Dendritic cell treated with granulocyte-macrophage colony-stimulating factor and Interleukin-4, amounts not matched to agents 40 ng/mL and 50 ng/mL, for 4 days (primary cell): ENCODE data around the gene TNFSF9.
"Not testable (repeated sequence)": the region's sequence is repeated elsewhere in the genome, so short reads cannot be mapped to it uniquely, and the experiment has no call there.

Experiments used
- H3K27ac Mint-ChIP-seq: one replicate; pipeline ENCODE4 v1.8.0; 2022; ENCODE audit warnings: mild to moderate bottlenecking, mixed read lengths
- H3K27me3 Mint-ChIP-seq: one replicate; pipeline ENCODE4 v1.8.0; 2022; ENCODE audit warnings: mild to moderate bottlenecking, mixed read lengths
- H3K36me3 Mint-ChIP-seq: one replicate; pipeline ENCODE4 v1.8.0; 2022; ENCODE audit warnings: low read depth, mixed read lengths
- H3K4me1 Mint-ChIP-seq: one replicate; pipeline ENCODE4 v1.8.0; 2022; ENCODE audit warnings: low read depth, mixed read lengths
- H3K4me3 Mint-ChIP-seq: one replicate; pipeline ENCODE4 v1.8.0; 2022; ENCODE audit warnings: mild to moderate bottlenecking, moderate library complexity, mixed read lengths
- H3K9me3 Mint-ChIP-seq: one replicate; pipeline ENCODE4 v1.8.0; 2022; ENCODE audit warnings: mixed read lengths
- intact Hi-C: fragments of 100-400 bp; cut with micrococcal nuclease; formaldehyde crosslinking; loops from one replicate; pipeline ENCODE4 v1.15.0; 2022

TNFSF9 gene

DNA sequence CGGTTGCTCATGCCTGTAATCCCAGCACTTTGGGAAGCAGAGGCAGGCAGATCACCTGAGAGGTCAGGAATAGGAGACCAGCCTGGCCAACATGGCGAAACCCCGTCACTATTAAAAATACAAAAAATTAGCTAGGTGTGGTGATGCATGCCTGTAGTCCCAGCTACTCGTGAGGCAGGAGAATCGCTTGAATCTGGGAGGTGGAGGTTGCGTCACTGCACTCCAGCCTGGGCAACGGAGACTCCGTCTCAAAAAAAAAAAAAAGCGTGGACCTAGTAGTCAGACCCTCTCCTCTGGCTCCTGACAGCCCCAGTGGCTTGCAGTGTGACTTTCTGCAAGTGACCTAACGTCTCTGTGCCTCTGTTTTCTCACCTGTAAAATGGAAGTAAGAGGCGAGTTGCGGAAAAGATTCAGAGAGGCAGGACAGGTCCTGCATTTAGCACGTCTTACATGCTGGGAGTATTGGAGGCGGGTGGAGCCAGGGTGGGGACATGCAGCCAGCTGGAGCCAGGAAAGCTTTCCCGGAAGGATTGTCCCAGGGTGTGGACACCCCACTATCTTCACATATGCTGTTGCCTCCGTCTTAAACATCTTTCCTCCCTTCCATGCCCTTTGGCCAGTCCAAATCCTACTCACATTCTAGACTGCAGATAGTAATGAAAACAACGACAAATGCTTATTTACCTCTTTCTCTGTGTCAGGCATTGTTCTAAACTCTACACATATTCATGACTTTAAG is 31.6 kb upstream of the TNFSF9 start:
- no peak overlapping the region for H3K4me3 Mint-ChIP-seq
- H3K27ac Mint-ChIP-seq: peak overlapping the region; percentile 47
- intact Hi-C loops: no loop called here
- H3K36me3 Mint-ChIP-seq: no peaks in the 10 kb centered on the region
- H3K4me1 Mint-ChIP-seq: peaks cover 24% of the 10 kb centered on the region
- peaks cover 57% of the 10 kb centered on the region for H3K27me3 Mint-ChIP-seq
- no peaks in the 10 kb centered on the region for H3K9me3 Mint-ChIP-seq

DNA sequence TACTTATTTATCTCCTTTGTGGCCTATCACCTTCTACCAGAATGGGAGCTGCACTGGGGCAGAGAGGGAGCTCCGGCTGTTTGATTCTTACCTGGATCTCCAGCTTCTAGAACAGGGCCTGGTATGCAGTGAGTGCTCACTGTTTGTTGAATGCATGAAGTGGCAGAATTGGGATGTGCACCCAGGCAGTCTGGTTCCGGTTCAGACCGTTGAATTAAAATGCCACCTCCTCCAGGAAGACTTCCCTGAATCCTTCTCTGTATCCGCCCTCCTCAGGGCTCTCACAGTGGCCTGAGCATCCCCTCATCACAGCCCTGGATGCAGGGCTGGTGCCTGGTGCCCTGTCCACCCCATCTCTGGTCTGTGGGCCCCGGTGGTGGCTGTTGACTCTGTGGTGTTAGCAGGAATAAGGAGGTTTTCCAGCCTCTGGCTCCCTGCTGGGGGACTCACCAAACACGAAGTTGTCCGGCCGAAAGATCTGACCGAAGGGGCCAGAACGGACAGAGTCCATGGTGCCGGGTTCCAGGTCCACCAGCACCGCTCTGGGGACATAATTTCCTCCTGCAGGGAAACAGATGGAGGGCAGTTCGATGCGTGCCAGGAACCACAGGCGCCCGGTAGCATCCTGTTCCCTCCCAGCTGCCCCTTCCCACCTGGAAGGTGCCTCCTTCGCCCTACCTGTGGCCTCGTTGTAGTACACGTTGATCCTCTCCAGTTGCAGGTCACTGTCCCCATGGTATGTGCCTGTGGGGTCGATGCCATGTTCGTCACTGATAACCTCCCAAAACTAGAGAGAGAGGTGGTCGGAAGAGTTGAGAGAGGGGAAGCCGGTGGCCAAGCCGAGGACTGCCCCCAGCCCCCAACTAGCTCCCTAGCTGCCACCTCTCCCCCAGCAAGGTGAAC is 29.7 kb upstream of the TNFSF9 start:
- peaks cover 24% of the 10 kb centered on the region for H3K4me1 Mint-ChIP-seq
- no peak overlapping the region for H3K27ac Mint-ChIP-seq
- no peaks in the 10 kb centered on the region for H3K9me3 Mint-ChIP-seq
- intact Hi-C loops: no loop called here
- H3K36me3 Mint-ChIP-seq: no peaks in the 10 kb centered on the region
- H3K27me3 Mint-ChIP-seq: peaks cover 58% of the 10 kb centered on the region
- peak overlapping the region; percentile 35 for H3K4me3 Mint-ChIP-seq

DNA sequence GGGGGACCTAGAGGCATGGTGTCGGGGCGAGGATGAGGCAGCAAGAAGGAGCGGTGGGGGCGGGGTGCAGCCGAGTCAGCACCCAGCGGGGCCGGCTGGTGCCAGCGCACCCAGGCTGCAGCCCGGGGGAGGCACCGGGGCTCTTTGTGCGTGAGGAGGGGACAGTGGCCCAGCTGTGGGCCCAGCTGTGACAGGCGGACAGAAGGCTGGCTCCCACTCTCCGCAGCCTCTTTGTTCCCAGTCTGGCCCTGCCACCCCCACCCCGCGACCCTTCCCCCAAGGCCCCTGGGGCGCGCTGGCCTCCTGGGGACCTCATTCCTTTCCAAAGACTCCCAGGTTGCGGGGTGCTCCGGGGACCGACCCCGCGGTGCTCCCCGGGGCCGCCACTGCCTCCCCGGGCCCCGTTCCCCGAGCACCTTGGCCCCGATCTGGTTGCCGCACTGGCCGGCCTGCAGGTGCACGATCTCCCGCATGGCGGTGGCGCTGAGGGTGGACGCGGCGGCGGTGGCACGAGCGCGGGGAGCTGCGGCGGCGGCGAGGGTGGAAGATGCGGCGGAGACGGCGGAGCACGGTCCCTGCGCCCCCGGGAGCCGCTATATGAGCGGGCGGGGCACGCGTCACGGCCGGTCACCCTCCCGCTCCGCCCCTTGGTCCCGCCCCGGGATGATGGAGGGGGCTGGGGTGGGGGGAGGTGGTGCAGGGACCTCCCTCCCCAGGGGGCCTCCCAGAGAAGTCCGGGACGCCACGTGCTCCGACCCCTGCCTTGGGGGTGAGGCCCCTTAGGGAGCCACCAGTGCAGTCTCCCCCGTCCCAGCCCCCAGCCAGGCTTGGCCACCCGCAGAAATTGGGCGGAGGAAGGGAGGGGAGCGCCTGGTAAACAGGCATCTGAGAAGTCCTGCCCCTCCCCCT is 28.8 kb upstream of the TNFSF9 start, which contains the start of gene TUBB4A:
Gene TUBB4A (minus strand): TSS at position 570 of the 909 bp plus-strand sequence. CDS start 97 bp downstream, at position 473.
- Mint-ChIP-seq H3K27me3 (peaks cover 59% of the 10 kb centered on the region), H3K36me3 (no peaks in the 10 kb centered on the region), H3K4me1 (peaks cover 24% of the 10 kb centered on the region), H3K27ac (no peak within 1 kb of the TSS), H3K4me3 (peak within 1 kb of the TSS; percentile 35), H3K9me3 (no peaks in the 10 kb centered on the region)
- intact Hi-C loops: no loop called here

DNA sequence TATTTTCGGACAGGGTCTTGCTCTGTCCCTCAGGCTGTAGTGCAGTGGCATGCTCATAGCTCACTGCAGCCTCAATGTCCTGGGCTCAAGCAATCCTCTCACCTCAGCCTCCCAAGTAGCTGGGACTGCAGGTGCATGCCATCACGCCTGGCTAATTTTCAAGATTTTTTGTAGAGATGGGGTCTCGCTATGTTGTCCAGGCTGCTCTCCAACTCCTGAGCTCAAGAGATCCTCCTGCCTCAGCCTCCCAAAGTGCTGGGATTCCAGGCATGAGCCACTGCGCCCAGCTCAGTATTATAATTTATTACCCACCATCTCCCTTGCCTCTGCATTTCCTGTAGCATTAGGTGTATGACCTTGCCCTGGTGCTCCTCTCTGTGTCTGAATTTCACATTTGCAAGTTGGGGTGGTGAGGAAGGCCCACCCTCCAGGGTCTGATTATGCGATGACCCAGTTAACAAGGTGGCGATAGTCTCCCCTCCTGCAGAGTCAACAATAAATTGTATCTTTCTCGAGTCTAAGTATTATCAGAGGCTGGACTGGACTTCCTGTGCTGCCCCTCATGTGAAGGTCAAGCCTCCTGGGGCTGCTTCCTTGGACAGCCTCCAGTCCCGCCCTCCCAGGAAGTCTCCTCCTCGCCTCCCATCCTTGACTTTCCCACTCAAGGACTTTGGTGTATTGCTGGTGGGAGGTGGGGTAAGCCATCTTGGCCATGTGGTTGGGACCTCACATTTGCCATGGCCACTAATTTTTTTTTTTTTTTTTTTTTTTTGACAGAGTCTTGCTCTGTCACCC is 27.2 kb upstream of the TNFSF9 start:
- H3K36me3 Mint-ChIP-seq: no peaks in the 10 kb centered on the region
- H3K4me1 Mint-ChIP-seq: peaks cover 17% of the 10 kb centered on the region
- no peak overlapping the region for H3K27ac Mint-ChIP-seq
- H3K9me3 Mint-ChIP-seq: no peaks in the 10 kb centered on the region
- intact Hi-C loops: no loop called here
- no peak overlapping the region for H3K4me3 Mint-ChIP-seq
- peaks cover 57% of the 10 kb centered on the region for H3K27me3 Mint-ChIP-seq

DNA sequence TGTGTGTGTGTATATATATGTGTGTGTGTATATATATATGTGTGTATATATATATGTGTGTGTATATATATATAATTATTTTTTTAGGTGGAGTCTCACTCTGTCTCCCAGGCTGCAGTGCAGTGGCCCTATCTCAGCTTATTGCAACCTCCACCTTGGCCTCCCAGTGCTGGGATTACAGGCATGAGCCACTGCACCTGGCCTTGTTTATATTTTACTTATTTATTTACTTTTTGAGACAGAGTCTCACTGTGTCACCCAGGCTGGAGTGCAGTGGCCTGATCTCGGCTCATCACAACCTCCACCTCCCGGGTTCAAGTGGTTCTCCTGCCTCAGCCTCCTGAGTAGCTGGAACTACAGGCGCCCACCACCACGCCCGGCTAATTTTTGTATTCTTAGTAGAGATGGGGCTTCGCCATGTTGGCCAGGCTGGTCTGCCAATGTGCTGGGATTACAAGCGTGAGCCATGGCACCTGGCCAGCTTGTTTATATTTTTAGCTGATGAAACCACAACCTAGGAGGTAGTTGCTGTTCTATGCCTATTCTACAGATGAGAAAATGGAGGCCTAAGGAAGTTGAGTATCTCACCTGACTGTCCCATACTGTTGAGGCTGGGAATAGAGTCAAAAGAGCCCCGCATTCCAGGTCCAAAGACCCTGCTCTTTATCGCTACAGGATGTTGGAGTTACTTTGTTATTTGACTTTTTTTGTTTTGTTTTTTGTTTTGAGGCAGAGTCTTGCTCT is 22.6 kb upstream of the TNFSF9 start:
- H3K27ac Mint-ChIP-seq, H3K4me1 Mint-ChIP-seq, H3K9me3 Mint-ChIP-seq, H3K36me3 Mint-ChIP-seq, intact Hi-C loops, H3K4me3 Mint-ChIP-seq: not testable (repeated sequence)
- H3K27me3 Mint-ChIP-seq: peaks cover 24% of the 10 kb centered on the region

DNA sequence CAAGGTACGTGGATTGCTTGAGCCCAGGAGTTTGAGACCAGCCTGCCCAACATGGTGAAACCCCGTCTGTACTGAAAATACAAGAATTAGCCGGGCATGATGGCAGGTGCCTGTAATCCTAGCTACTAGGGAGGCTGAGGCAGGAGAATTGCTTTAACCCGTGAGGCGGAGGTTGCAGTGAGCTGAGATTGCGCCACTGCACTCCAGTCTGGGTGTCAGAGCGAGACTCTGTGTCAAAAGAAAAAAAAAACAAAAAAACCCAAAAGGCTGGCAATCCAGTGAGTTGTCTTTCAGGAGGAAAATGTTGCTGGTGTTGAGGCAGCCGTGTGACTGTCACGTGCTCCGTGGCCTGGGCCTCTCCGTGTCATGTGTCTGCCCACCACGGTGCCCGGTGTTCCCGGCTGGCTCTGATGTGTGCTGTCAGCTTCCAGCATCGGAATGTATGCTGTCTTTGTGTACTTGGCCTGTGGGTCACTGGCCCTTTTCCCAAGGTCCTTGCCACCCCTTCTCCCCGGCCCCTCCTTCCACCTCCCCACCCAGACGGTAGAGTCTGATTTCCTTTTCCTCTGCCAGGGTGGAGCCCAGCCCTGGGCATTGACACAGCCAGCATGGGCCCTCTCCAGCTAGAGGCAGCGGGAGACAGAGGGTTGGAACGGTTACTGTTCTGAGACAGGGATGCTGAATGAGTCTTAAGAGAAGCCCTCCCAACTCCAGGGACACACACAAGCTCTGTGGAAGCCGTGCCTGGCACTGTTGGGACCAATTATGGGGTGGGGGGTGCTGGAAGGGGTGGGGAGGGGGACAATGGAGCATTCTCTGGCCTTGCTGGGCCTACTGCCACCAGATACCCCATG is 21.5 kb upstream of the TNFSF9 start:
- no peak overlapping the region for H3K27ac Mint-ChIP-seq
- no peaks in the 10 kb centered on the region for H3K36me3 Mint-ChIP-seq
- H3K4me3 Mint-ChIP-seq: no peak overlapping the region
- H3K27me3 Mint-ChIP-seq: peaks cover 14% of the 10 kb centered on the region
- intact Hi-C loops: no loop called here
- H3K9me3 Mint-ChIP-seq: no peaks in the 10 kb centered on the region
- H3K4me1 Mint-ChIP-seq: peaks cover 5% of the 10 kb centered on the region

DNA sequence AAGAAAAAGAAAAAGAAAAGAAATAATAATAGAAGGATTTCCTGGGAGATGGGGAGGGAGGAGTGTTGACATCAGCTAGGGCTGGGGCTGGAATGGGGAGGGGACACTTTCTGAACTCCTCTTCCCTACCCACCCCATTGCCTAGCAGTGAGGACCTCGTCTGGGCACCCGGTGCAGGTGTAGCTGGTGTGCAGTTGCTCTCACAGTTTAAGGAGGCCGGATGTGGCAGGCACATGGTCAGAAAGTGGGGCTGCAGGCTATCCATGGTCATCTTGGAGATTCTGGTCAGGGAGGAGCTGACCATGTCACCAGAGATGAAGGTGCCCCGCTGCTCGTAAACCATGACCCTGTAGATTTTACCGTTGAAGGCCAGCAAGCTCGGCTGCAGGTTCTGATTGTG is 20.2 kb upstream of the TNFSF9 start:
- no peak overlapping the region for H3K4me3 Mint-ChIP-seq
- H3K27ac Mint-ChIP-seq: no peak overlapping the region
- no peaks in the 10 kb centered on the region for H3K36me3 Mint-ChIP-seq
- peaks cover 14% of the 10 kb centered on the region for H3K27me3 Mint-ChIP-seq
- H3K9me3 Mint-ChIP-seq: no peaks in the 10 kb centered on the region
- peaks cover 11% of the 10 kb centered on the region for H3K4me1 Mint-ChIP-seq
- intact Hi-C loops: no loop called here

DNA sequence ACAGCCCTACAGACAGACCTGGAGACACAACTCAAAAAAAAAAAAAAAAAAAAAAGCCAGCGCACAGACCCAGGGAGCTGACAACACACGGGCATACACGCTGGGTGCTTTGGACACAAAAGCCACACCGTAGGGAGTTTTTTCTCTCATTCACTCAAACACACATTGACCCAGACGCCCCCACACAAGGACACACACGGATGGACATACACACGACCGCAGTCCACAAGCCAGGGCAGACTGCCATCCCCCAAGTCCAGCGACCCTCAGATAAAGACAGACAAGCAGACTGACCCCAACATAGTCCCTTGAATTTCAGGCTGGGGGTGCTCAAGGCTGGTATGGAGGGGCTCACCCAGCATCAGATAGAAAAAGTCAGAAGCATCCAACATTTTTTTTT is 16.7 kb upstream of the TNFSF9 start:
- H3K4me3 Mint-ChIP-seq: no peak overlapping the region
- no peaks in the 10 kb centered on the region for H3K9me3 Mint-ChIP-seq
- H3K27ac Mint-ChIP-seq: peak overlapping the region; percentile 3
- peaks cover 12% of the 10 kb centered on the region for H3K36me3 Mint-ChIP-seq
- H3K4me1 Mint-ChIP-seq: peaks cover 41% of the 10 kb centered on the region
- H3K27me3 Mint-ChIP-seq: peaks cover 30% of the 10 kb centered on the region
- intact Hi-C loops: no loop called here

DNA sequence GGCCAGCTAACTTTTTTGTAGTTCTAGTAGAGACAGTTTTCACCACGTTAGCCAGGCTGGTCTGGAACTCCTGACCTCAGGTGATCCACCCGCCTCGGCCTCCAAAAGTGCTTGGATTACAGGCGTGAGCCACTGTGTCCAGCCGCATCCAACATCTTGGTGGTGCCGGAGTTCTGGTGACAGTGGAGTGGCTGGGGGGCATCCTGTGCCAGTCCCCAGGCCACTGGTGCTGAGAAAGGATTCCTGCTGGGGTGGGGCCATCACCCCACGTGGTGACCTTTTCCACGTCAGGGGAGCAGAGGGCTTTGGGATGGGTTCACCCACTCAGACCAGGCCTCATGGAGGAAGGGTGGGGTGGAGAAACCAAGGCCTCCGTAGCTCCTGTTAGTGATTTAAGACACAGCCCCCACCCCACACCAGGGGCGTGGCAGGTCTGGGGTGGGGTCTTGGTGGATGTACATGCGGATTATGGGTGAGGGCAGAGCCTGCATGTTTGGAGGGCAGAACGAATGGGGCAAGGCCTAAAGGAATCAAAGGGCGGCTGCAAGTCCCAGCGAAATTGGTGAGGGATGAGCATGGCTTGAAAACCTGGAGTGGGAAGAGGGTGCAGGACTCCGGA is 15.8 kb upstream of the TNFSF9 start:
- Mint-ChIP-seq H3K4me1 (peaks cover 37% of the 10 kb centered on the region), H3K27me3 (peaks cover 35% of the 10 kb centered on the region), H3K4me3 (no peak overlapping the region), H3K9me3 (no peaks in the 10 kb centered on the region), H3K27ac (no peak overlapping the region), H3K36me3 (peaks cover 12% of the 10 kb centered on the region)
- intact Hi-C loops: no loop called here

DNA sequence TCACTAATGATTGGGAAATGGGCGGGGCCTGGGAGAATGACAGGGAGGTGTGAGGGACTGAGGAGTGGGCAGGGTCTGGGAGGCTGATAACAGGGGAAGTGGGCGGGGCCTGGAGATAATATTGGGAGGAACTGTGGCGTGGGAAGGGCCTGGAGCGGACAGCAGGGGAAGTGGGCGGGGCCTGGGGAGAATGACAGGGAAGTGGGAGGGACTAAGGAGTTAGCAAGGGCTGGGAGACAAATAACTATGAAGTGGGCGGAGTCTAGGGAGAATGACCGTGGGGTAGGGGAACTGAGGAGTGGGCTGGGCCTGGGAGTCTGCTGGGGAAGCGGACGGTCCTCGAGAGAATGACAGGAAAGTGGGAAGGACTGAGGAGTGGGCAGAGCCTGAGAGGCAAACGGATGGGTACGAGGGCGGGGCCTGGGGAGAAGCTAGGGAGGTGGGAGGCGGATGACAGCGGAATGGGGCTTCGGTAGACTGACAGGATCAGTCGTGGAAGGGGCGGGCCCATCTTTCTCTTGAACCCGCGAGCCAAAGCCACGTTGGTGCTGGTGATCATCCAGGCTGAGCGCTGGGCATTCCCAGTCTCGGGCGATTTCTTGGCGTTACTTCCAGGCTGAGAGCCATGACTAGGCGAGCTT is 14.7 kb upstream of the TNFSF9 start:
- peak overlapping the region; percentile 87 for H3K4me3 Mint-ChIP-seq
- H3K9me3 Mint-ChIP-seq: no peaks in the 10 kb centered on the region
- intact Hi-C loops: loop anchor here (2.0 kb wide), 3 partner anchors 117 to 347 kb away; partner anchors contain the start of gene GPR108
- H3K27me3 Mint-ChIP-seq: peaks cover 39% of the 10 kb centered on the region
- H3K36me3 Mint-ChIP-seq: peaks cover 12% of the 10 kb centered on the region
- H3K4me1 Mint-ChIP-seq: peaks cover 37% of the 10 kb centered on the region
- peak overlapping the region; percentile 85 for H3K27ac Mint-ChIP-seq

DNA sequence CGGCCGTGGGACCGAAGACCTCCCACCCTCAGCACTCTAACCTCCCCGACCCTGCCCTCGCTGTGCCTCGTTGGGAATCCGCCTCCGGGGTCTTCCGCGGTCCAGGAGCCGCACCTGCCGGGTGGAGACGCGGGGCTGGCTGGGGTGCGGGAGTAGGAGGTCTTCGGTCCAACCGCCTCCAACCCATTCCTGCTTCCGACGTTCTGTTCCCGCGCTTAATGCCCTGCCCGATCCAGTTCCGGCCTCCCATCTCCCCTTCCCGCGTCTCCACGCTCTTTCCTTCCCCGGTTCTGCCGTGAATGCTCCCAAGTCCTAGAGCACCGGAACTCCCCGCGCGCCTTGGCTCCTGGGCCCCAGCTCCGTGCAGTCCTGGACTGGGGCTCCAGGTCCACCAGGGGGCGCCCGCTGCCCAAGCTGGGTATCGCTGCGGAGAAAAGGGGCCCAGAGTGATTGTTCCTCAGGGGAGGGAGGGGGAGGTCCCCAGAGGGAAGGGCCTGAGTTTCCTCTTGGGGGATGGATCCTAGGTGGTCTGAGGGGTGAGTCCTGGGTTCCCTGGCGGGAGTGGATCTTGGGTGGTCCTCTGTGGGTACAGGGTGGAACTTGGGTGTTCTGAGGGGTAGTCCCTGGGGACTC is 14.1 kb upstream of the TNFSF9 start:
- peak overlapping the region; percentile 85 for H3K27ac Mint-ChIP-seq
- H3K9me3 Mint-ChIP-seq: no peaks in the 10 kb centered on the region
- intact Hi-C loops: loop anchor here (2.0 kb wide), 3 partner anchors 116 to 346 kb away; partner anchors contain the start of gene GPR108
- peaks cover 39% of the 10 kb centered on the region for H3K4me1 Mint-ChIP-seq
- H3K36me3 Mint-ChIP-seq: peaks cover 12% of the 10 kb centered on the region
- peaks cover 35% of the 10 kb centered on the region for H3K27me3 Mint-ChIP-seq
- H3K4me3 Mint-ChIP-seq: peak overlapping the region; percentile 87
